Right atrium auricular region (tissue), 2 donors: Measurements from ENCODE around the gene VPS13C. TPM values are rescaled to one million over a fixed set of nuclear protein-coding genes. Genes with fewer than 3 reads are reported as not detected.

Experiments used
- DNase-seq: peaks from one replicate; pipeline ENCODE4 v3.0.0-alpha.2; 2019; ENCODE audit warnings: low spot score
- H3K27ac ChIP-seq, 2 donors: fragments of 200-600 bp; sonication (generic); 1 replicate in 1 of 2; 2 replicates in 1 of 2; pipeline ENCODE4 v1.5.1; 2016 to 2019
- H3K27me3 ChIP-seq, 2 donors: fragments of 200-600 bp; sonication (generic); one replicate each; pipeline versions ENCODE4 v1.5.1 to v1.6.0; 2017 to 2019
- H3K36me3 ChIP-seq: fragments of 200-600 bp; sonication (generic); one replicate; pipeline ENCODE4 v1.5.1; 2016
- H3K4me1 ChIP-seq, 2 donors: fragments of 200-600 bp; sonication (generic); one replicate each; pipeline versions ENCODE4 v1.5.1 to v1.6.0; 2017 to 2019
- H3K4me3 ChIP-seq, 2 donors: fragments of 200-600 bp; sonication (generic); 1 replicate in 1 of 2; 2 replicates in 1 of 2; pipeline ENCODE4 v1.5.1; 2017 to 2019; ENCODE audit warnings: mild to moderate bottlenecking in 1 of 2, moderate library complexity in 1 of 2
- H3K9me3 ChIP-seq, 2 donors: fragments of 200-600 bp; sonication (generic); one replicate each; pipeline ENCODE4 v1.5.1; 2019
- CTCF ChIP-seq, 2 donors: fragments of 200-600 bp; sonication (generic); IDR thresholded peaks; one replicate each; pipeline ENCODE4 v1.5.1; 2019; ENCODE audit warnings: antibody characterized with exemption in 2 of 2
- total RNA-seq, 2 donors: library from RNA; depleted of rRNA; stranded (reverse); fragments of >200 nt; gene quantifications; one replicate each; pipeline ENCODE4 v1.1.0, GENCODE V29; 2016

VPS13C gene
- total RNA-seq, 2 donors from 2014 or later = 30.3 to 41.9 TPM

GRCh38 chr15:62094388-62094787 lies 34.1 kb upstream of the VPS13C start:
- DNase-seq = no peak

GRCh38 chr15:62093809-62094208 lies 33.6 kb upstream of the VPS13C start:
- Histone ChIP-seq H3K9me3 (no peaks in the 10 kb centered on the region), H3K27ac (no peak overlapping the region), H3K4me1 (no peaks in the 10 kb centered on the region), H3K27me3 (no peaks in the 10 kb centered on the region), H3K4me3 (no peak overlapping the region), H3K36me3 (no peaks in the 10 kb centered on the region)
- DNase-seq = no peak
- no peak for TF ChIP-seq CTCF (IDR thresholded peaks at IDR 0.05)

More at GRCh38 chr15:62094388-62094787, 34.1 kb upstream of the VPS13C start:
- no peak overlapping the region for H3K4me3 ChIP-seq
- TF ChIP-seq CTCF (IDR thresholded peaks at IDR 0.05) = no peak
- no peak overlapping the region for H3K27ac ChIP-seq
- H3K27me3 ChIP-seq = no peaks in the 10 kb centered on the region
- H3K9me3 ChIP-seq = no peaks in the 10 kb centered on the region
- H3K36me3 ChIP-seq = no peaks in the 10 kb centered on the region
- H3K4me1 ChIP-seq = no peaks in the 10 kb centered on the region

- TF ChIP-seq CTCF (IDR thresholded peaks at IDR 0.05) = no peak
- Histone ChIP-seq H3K9me3 (no peaks in the 10 kb centered on the region), H3K27ac (no peak overlapping the region), H3K36me3 (no peaks in the 10 kb centered on the region), H3K4me1 (no peaks in the 10 kb centered on the region), H3K4me3 (no peak overlapping the region), H3K27me3 (no peaks in the 10 kb centered on the region)
- DNase-seq = no peak
Observed at GRCh38 chr15:62090988-62091387, 30.7 kb upstream of the VPS13C start.

- no peak overlapping the region for H3K4me3 ChIP-seq
- no peaks in the 10 kb centered on the region for H3K36me3 ChIP-seq
- H3K4me1 ChIP-seq = no peaks in the 10 kb centered on the region
- no peak overlapping the region for H3K27ac ChIP-seq
- no peaks in the 10 kb centered on the region for H3K9me3 ChIP-seq
- H3K27me3 ChIP-seq = no peaks in the 10 kb centered on the region
- no peak for TF ChIP-seq CTCF (IDR thresholded peaks at IDR 0.05)
- DNase-seq = no peak
Observed at GRCh38 chr15:62089616-62090015, 29.4 kb upstream of the VPS13C start.

- Histone ChIP-seq H3K4me3 (no peak overlapping the region), H3K9me3 (no peaks in the 10 kb centered on the region), H3K4me1 (no peaks in the 10 kb centered on the region), H3K27ac (no peak overlapping the region), H3K36me3 (no peaks in the 10 kb centered on the region), H3K27me3 (no peaks in the 10 kb centered on the region)
- TF ChIP-seq CTCF (IDR thresholded peaks at IDR 0.05) = no peak
- no peak for DNase-seq
Observed at GRCh38 chr15:62088353-62088693, 28.1 kb upstream of the VPS13C start.

GRCh38 chr15:62087671-62088352 lies 27.6 kb upstream of the VPS13C start:
- Histone ChIP-seq H3K4me1 (no peaks in the 10 kb centered on the region), H3K4me3 (no peak overlapping the region), H3K36me3 (no peaks in the 10 kb centered on the region), H3K27me3 (no peaks in the 10 kb centered on the region), H3K27ac (no peak overlapping the region), H3K9me3 (no peaks in the 10 kb centered on the region)
- TF ChIP-seq CTCF (IDR thresholded peaks at IDR 0.05) = no peak
- no peak for DNase-seq
